Ovary (tissue), 3 donors: ENCODE measurements around the gene SMIM24.

Experiments
- EP300 ChIP-seq: sonication (generic); formaldehyde crosslinking; IDR thresholded peaks from one replicate; pipeline ENCODE4 v1.6.1; 2017; ENCODE audit warnings: antibody characterized with exemption
- POLR2A ChIP-seq: fragments of 450-650 bp; IDR thresholded peaks from one replicate; pipeline ENCODE4 v1.6.1; 2017; ENCODE audit warnings: antibody characterized with exemption, mild to moderate bottlenecking, moderate library complexity
- TF ChIP-seq, protein P1 (sequence below), 3 donors: fragments of 450-650 bp in 2 of 3; fragments of 200-600 bp in 1 of 3; IDR thresholded peaks; one replicate each; pipeline versions ENCODE4 v1.5.1 to v1.8.0; 2016 to 2022; ENCODE audit warnings: antibody characterized with exemption in 3 of 3, mild to moderate bottlenecking in 1 of 3
- donor health status: DM: no; HTN: no; CAD: no.

DNA sequence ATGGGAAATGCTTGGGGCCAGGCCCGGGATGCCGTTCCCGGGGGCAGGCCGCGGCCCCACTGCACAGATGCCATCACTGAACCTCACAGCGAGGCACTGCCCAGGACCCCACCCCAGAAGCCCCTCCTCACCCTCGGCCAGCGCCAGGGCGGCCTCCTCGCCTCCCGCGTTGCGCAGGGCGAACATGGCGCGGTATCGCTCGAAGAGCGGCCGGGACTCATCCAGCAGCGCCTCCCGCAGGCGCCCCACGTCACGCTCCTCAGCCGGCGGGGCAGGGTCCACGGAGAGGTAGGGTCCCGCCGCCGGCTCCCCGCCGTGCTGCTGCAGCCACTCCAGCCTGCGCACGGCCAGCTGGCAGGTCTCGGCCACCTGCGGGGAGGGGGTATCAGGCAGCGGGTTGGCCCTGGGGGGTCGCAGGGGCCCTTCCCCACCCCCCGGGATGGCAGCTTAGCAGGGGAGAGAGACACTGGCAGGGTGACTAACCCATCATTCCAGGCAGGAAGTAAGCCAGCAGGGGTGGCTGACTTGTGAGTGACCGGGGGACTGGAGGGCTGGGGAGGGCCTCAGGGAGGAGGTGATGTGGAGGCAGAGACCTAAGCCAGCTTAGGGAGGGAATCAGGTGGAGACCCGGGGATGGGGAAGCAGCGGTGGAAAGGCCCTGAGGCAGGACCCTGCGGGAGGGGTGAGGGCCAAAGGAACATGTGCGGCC, 12.0 kb upstream of the SMIM24 start:
- TF ChIP-seq, protein P1, sequence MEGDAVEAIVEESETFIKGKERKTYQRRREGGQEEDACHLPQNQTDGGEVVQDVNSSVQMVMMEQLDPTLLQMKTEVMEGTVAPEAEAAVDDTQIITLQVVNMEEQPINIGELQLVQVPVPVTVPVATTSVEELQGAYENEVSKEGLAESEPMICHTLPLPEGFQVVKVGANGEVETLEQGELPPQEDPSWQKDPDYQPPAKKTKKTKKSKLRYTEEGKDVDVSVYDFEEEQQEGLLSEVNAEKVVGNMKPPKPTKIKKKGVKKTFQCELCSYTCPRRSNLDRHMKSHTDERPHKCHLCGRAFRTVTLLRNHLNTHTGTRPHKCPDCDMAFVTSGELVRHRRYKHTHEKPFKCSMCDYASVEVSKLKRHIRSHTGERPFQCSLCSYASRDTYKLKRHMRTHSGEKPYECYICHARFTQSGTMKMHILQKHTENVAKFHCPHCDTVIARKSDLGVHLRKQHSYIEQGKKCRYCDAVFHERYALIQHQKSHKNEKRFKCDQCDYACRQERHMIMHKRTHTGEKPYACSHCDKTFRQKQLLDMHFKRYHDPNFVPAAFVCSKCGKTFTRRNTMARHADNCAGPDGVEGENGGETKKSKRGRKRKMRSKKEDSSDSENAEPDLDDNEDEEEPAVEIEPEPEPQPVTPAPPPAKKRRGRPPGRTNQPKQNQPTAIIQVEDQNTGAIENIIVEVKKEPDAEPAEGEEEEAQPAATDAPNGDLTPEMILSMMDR (IDR thresholded peaks at IDR 0.05), result no peak
- TF ChIP-seq EP300 (no peak), POLR2A (no peak)
